CD4-positive, alpha-beta T cell (primary cell): ENCODE data around the gene THRB. TPM values are rescaled to one million over a fixed set of nuclear protein-coding genes. Genes with fewer than 3 reads are reported as not detected.
"Not testable (repeated sequence)": the region's sequence is repeated elsewhere in the genome, so short reads cannot be mapped to it uniquely, and the experiment has no call there.

Source experiments
- ATAC-seq: fragments of 200-7000 bp; cut with Tn5 transposase; one replicate; pipeline ENCODE4 v1.10.0; 2022; ENCODE audit warnings: mild to moderate bottlenecking; ENCODE audit not compliant: poor library complexity
- CTCF ChIA-PET: fragments of 350-600 bp; sonication (Branson Sonifier 250); formaldehyde crosslinking; loops from one replicate; lab custom pipeline; 2021; ENCODE audit warnings: antibody characterized with exemption, inconsistent platforms; lab: Charles Lee
- POLR2A ChIA-PET: fragments of 350-600 bp; sonication (Branson Sonifier 250); formaldehyde crosslinking; loops from one replicate; lab custom pipeline; 2021; ENCODE audit warnings: antibody characterized with exemption, inconsistent platforms; lab: Charles Lee
- DNase-seq, 14 experiments: peaks; one replicate each; pipeline ENCODE4 v3.0.0-alpha.2; 2013 to 2020; ENCODE audit warnings: mixed read lengths in 2 of 14
- H3K27ac ChIP-seq, 2 donors: one replicate each; pipeline versions ENCODE4 v1.5.1 to v1.7.0; 2013; ENCODE audit warnings: low read length in 2 of 2, low read depth in 1 of 2, mild to moderate bottlenecking in 1 of 2
- H3K27me3 ChIP-seq, 2 experiments: 1 replicate in 1 of 2; 2 replicates in 1 of 2; pipeline versions ENCODE4 v1.6.1 to v1.7.0; 2013; ENCODE audit warnings: low read length in 2 of 2, control low read depth in 1 of 2, mild to moderate bottlenecking in 1 of 2, moderate library complexity in 1 of 2; ENCODE audit not compliant: insufficient read depth in 2 of 2, control insufficient read depth in 1 of 2
- H3K36me3 ChIP-seq: one replicate; pipeline ENCODE4 v1.6.1; 2013; ENCODE audit warnings: low read length, control low read depth; ENCODE audit not compliant: insufficient read depth
- H3K4me1 ChIP-seq: one replicate; pipeline ENCODE4 v1.6.1; 2013; ENCODE audit warnings: low read length, control low read depth; ENCODE audit not compliant: insufficient read depth
- H3K4me3 ChIP-seq: one replicate; pipeline ENCODE4 v1.5.1; 2013; ENCODE audit warnings: mild to moderate bottlenecking, low read length, moderate library complexity
- H3K9me3 ChIP-seq, 2 experiments: 1 replicate in 1 of 2; 2 replicates in 1 of 2; pipeline versions ENCODE4 v1.6.1 to v1.7.0; 2013; ENCODE audit warnings: low read length in 2 of 2, mild to moderate bottlenecking in 2 of 2, control low read depth in 1 of 2, moderate library complexity in 1 of 2; ENCODE audit not compliant: control insufficient read depth in 1 of 2, insufficient read depth in 1 of 2
- H3K27ac Mint-ChIP-seq: one replicate; pipeline ENCODE4 v1.8.0; 2020; ENCODE audit warnings: mixed read lengths
- H3K27me3 Mint-ChIP-seq: one replicate; pipeline ENCODE4 v1.8.0; 2021; ENCODE audit warnings: mixed read lengths
- H3K36me3 Mint-ChIP-seq: one replicate; pipeline ENCODE4 v1.8.0; 2021; ENCODE audit warnings: low read depth, mixed read lengths
- H3K4me1 Mint-ChIP-seq: one replicate; pipeline ENCODE4 v1.8.0; 2021; ENCODE audit warnings: low read depth, mixed read lengths
- H3K4me3 Mint-ChIP-seq: one replicate; pipeline ENCODE4 v1.8.0; 2020; ENCODE audit warnings: mild to moderate bottlenecking, mixed read lengths
- H3K9me3 Mint-ChIP-seq: one replicate; pipeline ENCODE4 v1.8.0; 2020; ENCODE audit warnings: mixed read lengths
- intact Hi-C, 2 experiments: fragments of 100-400 bp; cut with DNase I in 1 of 2; cut with micrococcal nuclease in 1 of 2; formaldehyde crosslinking; loops; one replicate each; pipeline versions ENCODE4 v1.15.1 to v1.9.0; 2023 to 2025; cut with DNase I, micrococcal nuclease
- total RNA-seq, 174 experiments: library from RNA in 2 of 174; stranded (reverse) in 2 of 174; gene quantifications; one replicate each; pipeline ENCODE4 v1.2.3 and lab custom pipeline; 2021 to 2026
- TF ChIP-seq, protein P1 (sequence below): fragments of 200-600 bp; IDR thresholded peaks from one replicate; pipeline ENCODE4 v1.8.0; 2022; ENCODE audit warnings: antibody characterized with exemption, mild to moderate bottlenecking

THRB gene
- total RNA-seq, 2 experiments from 2014 or later: not detected

DNA sequence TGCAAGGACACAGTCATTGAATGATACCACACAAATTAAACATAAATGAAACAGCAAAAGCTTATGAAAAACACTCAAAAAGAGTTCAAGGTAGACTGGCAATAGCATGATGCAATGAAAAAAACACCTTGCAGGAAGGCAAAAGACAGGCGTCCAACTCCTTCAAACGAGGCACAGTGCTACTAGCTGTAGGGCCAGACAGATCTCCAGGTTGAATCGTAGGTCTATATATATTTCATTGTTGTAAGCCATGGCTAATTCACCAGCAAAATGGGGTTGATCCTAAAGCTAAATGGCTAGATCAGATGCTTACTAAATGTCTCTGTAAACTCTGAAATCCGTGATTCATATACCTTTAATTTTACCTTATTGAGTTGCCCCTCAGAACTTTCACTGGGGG, 94.2 kb downstream of the THRB start:
- ATAC-seq: no peak
- no peak overlapping the region for H3K27ac Mint-ChIP-seq
- H3K27me3 ChIP-seq: no peaks in the 10 kb centered on the region
- H3K27ac ChIP-seq: no peak overlapping the region
- no peaks in the 10 kb centered on the region for H3K9me3 ChIP-seq
- TF ChIP-seq, protein P1, sequence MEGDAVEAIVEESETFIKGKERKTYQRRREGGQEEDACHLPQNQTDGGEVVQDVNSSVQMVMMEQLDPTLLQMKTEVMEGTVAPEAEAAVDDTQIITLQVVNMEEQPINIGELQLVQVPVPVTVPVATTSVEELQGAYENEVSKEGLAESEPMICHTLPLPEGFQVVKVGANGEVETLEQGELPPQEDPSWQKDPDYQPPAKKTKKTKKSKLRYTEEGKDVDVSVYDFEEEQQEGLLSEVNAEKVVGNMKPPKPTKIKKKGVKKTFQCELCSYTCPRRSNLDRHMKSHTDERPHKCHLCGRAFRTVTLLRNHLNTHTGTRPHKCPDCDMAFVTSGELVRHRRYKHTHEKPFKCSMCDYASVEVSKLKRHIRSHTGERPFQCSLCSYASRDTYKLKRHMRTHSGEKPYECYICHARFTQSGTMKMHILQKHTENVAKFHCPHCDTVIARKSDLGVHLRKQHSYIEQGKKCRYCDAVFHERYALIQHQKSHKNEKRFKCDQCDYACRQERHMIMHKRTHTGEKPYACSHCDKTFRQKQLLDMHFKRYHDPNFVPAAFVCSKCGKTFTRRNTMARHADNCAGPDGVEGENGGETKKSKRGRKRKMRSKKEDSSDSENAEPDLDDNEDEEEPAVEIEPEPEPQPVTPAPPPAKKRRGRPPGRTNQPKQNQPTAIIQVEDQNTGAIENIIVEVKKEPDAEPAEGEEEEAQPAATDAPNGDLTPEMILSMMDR: no peak
- ChIA-PET CTCF (no interaction called here), POLR2A (no interaction called here)
- H3K4me1 ChIP-seq: no peaks in the 10 kb centered on the region
- H3K36me3 ChIP-seq: no peaks in the 10 kb centered on the region
- no peaks in the 10 kb centered on the region for H3K36me3 Mint-ChIP-seq
- H3K4me1 Mint-ChIP-seq: no peaks in the 10 kb centered on the region
- no peak for DNase-seq
- no peak overlapping the region for H3K4me3 ChIP-seq
- intact Hi-C loops: no loop called here
- H3K9me3 Mint-ChIP-seq: no peaks in the 10 kb centered on the region
- H3K4me3 Mint-ChIP-seq: no peak overlapping the region
- H3K27me3 Mint-ChIP-seq: no peaks in the 10 kb centered on the region

DNA sequence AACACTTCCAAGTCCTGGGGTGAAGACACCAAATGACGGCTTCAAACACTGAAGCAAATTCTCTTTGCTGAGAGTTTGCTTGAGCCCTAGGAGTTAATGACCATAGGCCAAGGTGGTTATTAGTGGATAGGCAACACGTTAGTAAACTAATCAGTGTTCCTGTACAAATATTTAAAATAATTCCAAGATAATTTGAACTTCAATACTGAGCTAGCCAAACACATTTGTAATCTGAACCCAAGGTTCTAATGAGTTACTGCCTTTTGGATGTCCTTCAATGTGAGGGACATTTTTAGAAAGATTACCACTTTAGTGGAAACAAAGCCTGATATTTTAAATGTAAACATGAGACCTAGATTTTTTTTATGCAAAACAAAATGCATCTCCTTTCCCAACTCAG, 94.6 kb downstream of the THRB start:
- intact Hi-C loops: no loop called here
- H3K27me3 Mint-ChIP-seq: no peaks in the 10 kb centered on the region
- Histone ChIP-seq H3K4me3 (no peak overlapping the region), H3K36me3 (no peaks in the 10 kb centered on the region), H3K9me3 (no peaks in the 10 kb centered on the region), H3K27me3 (no peaks in the 10 kb centered on the region), H3K27ac (no peak overlapping the region), H3K4me1 (no peaks in the 10 kb centered on the region)
- no peak for DNase-seq
- TF ChIP-seq, protein P1: no peak
- no peaks in the 10 kb centered on the region for H3K9me3 Mint-ChIP-seq
- no peaks in the 10 kb centered on the region for H3K4me1 Mint-ChIP-seq
- no peak overlapping the region for H3K27ac Mint-ChIP-seq
- ChIA-PET POLR2A (no interaction called here), CTCF (no interaction called here)
- H3K36me3 Mint-ChIP-seq: no peaks in the 10 kb centered on the region
- ATAC-seq: no peak
- no peak overlapping the region for H3K4me3 Mint-ChIP-seq

DNA sequence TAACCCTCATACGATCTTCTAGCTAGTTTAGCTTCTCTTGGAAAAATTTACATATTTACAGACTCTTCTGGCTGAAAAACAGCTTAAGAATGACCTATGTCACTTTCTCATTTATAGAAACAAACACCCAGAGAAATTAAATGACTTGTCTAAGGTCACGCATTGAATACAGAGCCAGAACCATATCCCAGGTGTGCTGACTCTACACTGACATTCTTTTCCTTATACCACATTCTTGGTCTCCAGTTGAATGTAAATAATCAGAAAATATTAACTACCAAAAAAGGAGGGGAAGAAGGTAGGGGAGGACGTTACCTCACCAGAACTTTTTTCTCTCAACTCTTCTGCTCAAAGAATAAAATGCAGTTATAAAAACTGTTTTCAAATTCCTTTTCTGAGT, 95.0 kb downstream of the THRB start:
- H3K36me3 ChIP-seq: no peaks in the 10 kb centered on the region
- intact Hi-C loops: no loop called here
- TF ChIP-seq, protein P1: no peak

DNA sequence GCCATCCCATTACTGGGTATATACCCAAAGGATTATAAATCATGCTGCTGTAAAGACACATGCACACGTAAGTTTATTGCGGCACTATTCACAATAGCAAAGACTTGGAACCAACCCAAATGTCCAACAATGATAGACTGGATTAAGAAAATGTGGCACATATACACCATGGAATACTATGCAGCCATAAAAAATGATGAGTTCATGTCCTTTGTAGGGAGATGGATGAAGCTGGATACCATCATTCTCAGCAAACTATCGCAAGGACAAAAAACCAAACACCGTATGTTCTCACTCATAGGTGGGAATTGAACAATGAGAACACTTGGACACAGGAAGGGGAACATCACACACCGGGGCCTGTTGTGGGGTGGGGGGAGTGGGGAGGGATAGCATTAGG, 95.9 kb downstream of the THRB start:
- CTCF ChIA-PET, H3K9me3 Mint-ChIP-seq, intact Hi-C loops: not testable (repeated sequence)

More for the DNA sequence above, 95.0 kb downstream of the THRB start:
- no peaks in the 10 kb centered on the region for H3K27me3 Mint-ChIP-seq
- Histone ChIP-seq H3K4me3 (no peak overlapping the region), H3K27me3 (no peaks in the 10 kb centered on the region), H3K9me3 (no peaks in the 10 kb centered on the region), H3K27ac (no peak overlapping the region), H3K4me1 (no peaks in the 10 kb centered on the region)
- H3K27ac Mint-ChIP-seq: no peak overlapping the region
- H3K4me1 Mint-ChIP-seq: no peaks in the 10 kb centered on the region
- POLR2A ChIA-PET: no interaction called here
- ATAC-seq: no peak
- no peaks in the 10 kb centered on the region for H3K9me3 Mint-ChIP-seq
- no peak overlapping the region for H3K4me3 Mint-ChIP-seq
- DNase-seq: no peak
- CTCF ChIA-PET: no interaction called here
- no peaks in the 10 kb centered on the region for H3K36me3 Mint-ChIP-seq

More for the DNA sequence above, 95.9 kb downstream of the THRB start:
- DNase-seq, H3K27ac Mint-ChIP-seq, H3K27me3 ChIP-seq, H3K27me3 Mint-ChIP-seq, H3K9me3 ChIP-seq, H3K27ac ChIP-seq, H3K4me3 ChIP-seq, H3K4me1 Mint-ChIP-seq, H3K4me3 Mint-ChIP-seq, ATAC-seq, POLR2A ChIA-PET, H3K4me1 ChIP-seq, H3K36me3 Mint-ChIP-seq, H3K36me3 ChIP-seq: not testable (repeated sequence)
